Activated CD8-positive, alpha-beta memory T cell treated with anti-CD3 and anti-CD28 coated beads for 36 hours (primary cell): ENCODE results near the gene GRHL3. TPM values are rescaled to one million over a fixed set of nuclear protein-coding genes. Genes with fewer than 3 reads are reported as not detected.

Experiments
- CTCF ChIA-PET: fragments of 350-600 bp; sonication (Branson Sonifier 250); formaldehyde crosslinking; loops from one replicate; lab custom pipeline; 2021; ENCODE audit warnings: antibody characterized with exemption; lab: Charles Lee
- POLR2A ChIA-PET: fragments of 350-600 bp; sonication (Branson Sonifier 250); formaldehyde crosslinking; loops from one replicate; lab custom pipeline; 2021; ENCODE audit warnings: antibody characterized with exemption; lab: Charles Lee
- total RNA-seq, 2 experiments: library from RNA; stranded (reverse); gene quantifications; one replicate each; pipeline ENCODE4 v1.2.3, GENCODE V29; 2021

Gene GRHL3
- total RNA-seq, 2 experiments from 2014 or later, result not detected

GRCh38 chr1:24290933-24291487 lies 28.1 kb upstream of the GRHL3 start:
- CTCF ChIA-PET, result no interaction called here

GRCh38 chr1:24292103-24292502 lies 27.1 kb upstream of the GRHL3 start:
- ChIA-PET POLR2A (interaction anchor here (0.7 kb wide), 1 partner anchor 25 kb away, joined by 9 read pairs; no protein-coding TSS in a partner anchor), CTCF (no interaction called here)

More at GRCh38 chr1:24290933-24291487, 28.1 kb upstream of the GRHL3 start:
- POLR2A ChIA-PET, result no interaction called here

GRCh38 chr1:24292887-24293286 lies 26.3 kb upstream of the GRHL3 start:
- ChIA-PET POLR2A (interaction anchor here (0.7 kb wide), 1 partner anchor 25 kb away, joined by 9 read pairs; no protein-coding TSS in a partner anchor), CTCF (interaction anchor here (0.7 kb wide), 1 partner anchor 52 kb away, joined by 3 read pairs; no protein-coding TSS in a partner anchor)

- ChIA-PET POLR2A (no interaction called here), CTCF (interaction anchor here (0.7 kb wide), 1 partner anchor 51 kb away, joined by 3 read pairs; no protein-coding TSS in a partner anchor)
These were observed 25.5 kb upstream of the GRHL3 start for GRCh38 chr1:24293392-24294227.

GRCh38 chr1:24294228-24294672 lies 24.9 kb upstream of the GRHL3 start:
- CTCF ChIA-PET, result no interaction called here
- POLR2A ChIA-PET, result no interaction called here

- CTCF ChIA-PET, result no interaction called here
These were observed 24.3 kb upstream of the GRHL3 start for GRCh38 chr1:24294716-24295371.

GRCh38 chr1:24295535-24295934 lies 23.6 kb upstream of the GRHL3 start:
- ChIA-PET CTCF (no interaction called here), POLR2A (no interaction called here)

More at GRCh38 chr1:24294716-24295371, 24.3 kb upstream of the GRHL3 start:
- POLR2A ChIA-PET, result no interaction called here

- CTCF ChIA-PET, result no interaction called here
- POLR2A ChIA-PET, result no interaction called here
These were observed 21.8 kb upstream of the GRHL3 start for GRCh38 chr1:24297187-24297851.

GRCh38 chr1:24297852-24298232 lies 21.3 kb upstream of the GRHL3 start:
- POLR2A ChIA-PET, result no interaction called here
- CTCF ChIA-PET, result no interaction called here

- CTCF ChIA-PET, result no interaction called here
- POLR2A ChIA-PET, result no interaction called here
These were observed 20.6 kb upstream of the GRHL3 start for GRCh38 chr1:24298606-24299005.

GRCh38 chr1:24299901-24300300 lies 19.3 kb upstream of the GRHL3 start:
- ChIA-PET CTCF (no interaction called here), POLR2A (no interaction called here)

GRCh38 chr1:24300971-24301784 lies 18.0 kb upstream of the GRHL3 start:
- CTCF ChIA-PET, result no interaction called here
- POLR2A ChIA-PET, result no interaction called here

GRCh38 chr1:24301785-24302175 lies 17.4 kb upstream of the GRHL3 start:
- ChIA-PET POLR2A (no interaction called here), CTCF (no interaction called here)

- CTCF ChIA-PET, result no interaction called here
- POLR2A ChIA-PET, result no interaction called here
These were observed 16.9 kb upstream of the GRHL3 start for GRCh38 chr1:24302209-24302611.

GRCh38 chr1:24303600-24303999 lies 15.6 kb upstream of the GRHL3 start:
- ChIA-PET CTCF (no interaction called here), POLR2A (no interaction called here)

- POLR2A ChIA-PET, result no interaction called here
- CTCF ChIA-PET, result interaction anchor here (0.9 kb wide), 1 partner anchor 105 kb away, joined by 3 read pairs; no protein-coding TSS in a partner anchor
These were observed 14.4 kb upstream of the GRHL3 start for GRCh38 chr1:24304763-24305162.

- ChIA-PET POLR2A (no interaction called here), CTCF (interaction anchor here (0.9 to 1.6 kb wide), 3 partner anchors 76 to 196 kb away, joined by 3 to 4 read pairs (median 3); no protein-coding TSS in a partner anchor)
These were observed 10.7 kb upstream of the GRHL3 start for GRCh38 chr1:24308365-24309015.
